GM19467 (cell line): ENCODE results near the gene ZBTB7C.

Experiments used
- ATAC-seq: cut with Tn5 transposase; IDR thresholded peaks from one replicate; pipeline ENCODE4 v1.9.1; 2021; ENCODE audit warnings: mild to moderate bottlenecking, moderate library complexity; ENCODE audit not compliant: unreplicated experiment

ZBTB7C gene

DNA sequence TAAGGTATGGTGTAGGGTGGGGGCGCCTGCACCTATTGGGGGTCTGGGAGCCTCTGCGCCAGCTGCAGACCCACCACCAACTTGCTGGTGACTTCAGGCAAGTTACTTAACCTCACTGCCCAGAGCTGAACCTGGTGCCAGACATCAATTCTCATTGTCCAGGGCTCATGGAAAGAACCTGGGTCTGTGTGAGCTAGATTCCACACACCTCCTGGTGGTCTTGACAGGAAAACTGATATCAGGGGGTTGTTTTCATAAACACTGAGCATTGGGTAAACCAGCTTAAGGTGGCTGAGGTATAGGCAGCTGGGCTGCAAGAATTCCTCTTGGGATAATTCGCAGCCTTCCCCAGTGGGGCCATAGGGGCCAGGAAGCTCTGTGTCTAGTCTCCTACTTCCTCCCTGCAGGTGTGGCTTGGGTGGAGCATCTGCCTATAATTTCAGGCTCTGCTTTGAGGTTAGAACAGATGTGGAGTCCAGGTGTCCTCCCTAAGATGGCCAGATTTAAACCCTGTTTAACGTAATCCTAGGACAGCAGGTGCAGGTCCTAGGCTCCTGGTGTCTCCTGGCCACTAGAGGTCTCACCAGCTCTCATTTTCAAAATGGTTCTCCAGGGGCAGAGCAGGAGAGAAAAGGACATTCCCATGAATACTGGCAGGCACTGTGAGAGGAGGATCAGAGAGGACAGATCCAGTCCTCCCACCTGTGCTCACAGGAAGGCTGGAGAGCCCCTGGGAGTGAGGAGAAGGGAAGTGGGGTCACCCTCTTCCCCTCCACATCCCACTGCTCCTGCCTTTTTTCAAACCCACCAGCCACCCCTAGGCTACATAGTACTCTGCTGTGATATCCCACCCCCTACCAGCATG lies 378.3 kb downstream of the ZBTB7C start:
- no peak for ATAC-seq

GRCh38 chr18:48029296-48029986 lies 379.7 kb downstream of the ZBTB7C start:
- no peak for ATAC-seq

- ATAC-seq, result no peak
Observed at GRCh38 chr18:48028696-48029095, 380.5 kb downstream of the ZBTB7C start.

DNA sequence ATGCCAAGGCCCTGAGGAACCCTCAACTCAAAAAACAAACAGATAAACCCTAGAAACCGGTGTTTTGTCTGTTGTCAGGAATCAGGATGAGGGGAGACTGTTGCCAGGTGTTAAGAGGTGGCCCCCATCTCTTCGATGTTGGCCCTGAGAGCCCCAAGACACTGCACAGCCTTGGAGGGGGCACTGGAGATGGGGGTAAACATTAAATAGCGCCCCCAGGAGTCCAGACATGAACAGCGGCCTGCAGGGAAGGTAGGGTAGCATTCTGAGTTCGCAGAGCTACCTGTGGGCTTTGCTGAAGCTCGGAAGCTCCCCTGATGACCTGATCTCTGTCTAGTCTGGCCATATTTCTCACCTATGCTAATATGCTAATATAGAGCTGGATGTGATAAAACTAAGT lies 381.1 kb downstream of the ZBTB7C start:
- ATAC-seq, result no peak

DNA sequence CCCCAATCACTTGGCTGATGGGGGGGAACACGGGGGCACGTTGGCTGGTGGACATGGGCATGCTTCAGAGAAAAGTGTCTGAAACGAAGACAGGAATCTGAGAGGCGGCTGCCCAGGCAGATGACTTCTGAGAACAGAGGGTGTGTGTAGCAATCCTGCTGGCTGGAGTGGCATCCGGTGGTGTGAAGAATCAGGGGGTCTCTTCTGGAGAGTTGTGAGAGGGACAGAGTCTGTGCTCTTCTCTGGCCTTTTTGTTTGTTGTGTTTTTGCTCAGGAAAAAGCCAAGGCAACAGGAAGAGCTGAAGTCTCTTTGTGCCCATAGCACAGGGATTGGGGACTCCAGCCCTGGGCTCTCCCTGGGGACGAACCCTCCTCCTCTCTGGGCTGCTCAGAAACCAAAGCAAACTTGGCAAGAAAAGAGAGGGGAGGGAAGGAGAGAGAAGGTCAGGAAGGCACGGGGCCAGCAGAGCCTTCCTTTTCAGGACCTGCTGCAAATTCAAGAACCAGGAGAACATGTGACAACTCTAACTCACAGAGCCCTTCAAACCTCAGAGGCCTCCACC lies 381.7 kb downstream of the ZBTB7C start:
- no peak for ATAC-seq

DNA sequence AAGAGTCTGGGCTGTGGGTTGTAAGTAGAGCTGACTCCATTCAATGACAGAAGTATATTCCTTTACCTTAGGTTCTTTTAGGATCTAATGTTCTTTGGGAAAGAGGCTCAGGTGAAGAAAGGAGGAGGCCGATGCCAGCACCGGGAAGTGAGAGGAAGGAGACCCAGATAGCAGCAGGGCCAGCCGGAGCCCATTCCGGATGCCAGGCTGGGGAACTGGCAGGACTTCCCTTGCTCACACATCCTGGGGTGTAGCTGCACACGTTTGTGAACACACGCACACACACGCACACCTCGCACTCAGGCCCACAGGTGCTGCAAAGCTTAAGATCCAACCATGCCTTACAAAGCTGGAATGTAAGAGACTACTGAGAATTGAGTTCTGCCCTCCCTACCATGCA lies 383.0 kb downstream of the ZBTB7C start:
- ATAC-seq, result no peak

DNA sequence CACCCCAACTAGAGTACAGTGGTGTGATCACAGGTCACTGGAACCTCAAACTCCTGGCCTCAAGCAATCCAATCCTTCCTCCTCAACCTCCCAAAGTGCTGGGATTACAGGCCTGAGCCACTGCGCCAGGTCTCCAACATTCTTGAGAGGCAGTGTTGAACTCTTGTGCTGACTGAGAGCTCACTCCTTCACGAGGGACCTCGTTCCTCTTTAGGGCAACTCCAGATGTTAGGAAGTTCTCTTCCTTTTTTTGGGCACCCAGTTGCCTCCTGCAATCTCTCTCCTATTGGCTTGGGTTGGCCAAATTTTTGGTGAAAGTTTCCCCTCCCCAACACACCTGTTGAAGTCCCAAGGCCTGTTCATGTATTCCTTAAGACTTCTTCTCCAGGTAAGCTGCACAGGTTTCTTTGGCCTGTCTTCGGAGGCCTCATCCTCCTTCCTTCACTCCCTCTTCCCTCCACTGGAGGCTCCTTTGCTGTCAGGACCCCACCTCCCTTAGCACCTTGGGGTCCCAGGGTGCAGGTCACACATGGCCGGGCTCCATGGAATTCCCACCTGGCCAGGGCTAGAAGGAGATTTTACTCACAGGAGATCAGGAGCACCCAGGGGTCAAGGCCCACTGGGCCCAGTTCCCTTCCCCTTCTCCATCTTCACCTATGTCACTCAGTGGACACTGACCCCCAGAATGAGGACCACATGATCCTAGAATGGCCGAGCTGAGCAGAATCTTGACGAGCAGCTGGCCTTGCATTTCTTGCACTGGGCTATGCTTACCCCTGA lies 384.1 kb downstream of the ZBTB7C start:
- ATAC-seq, result no peak

DNA sequence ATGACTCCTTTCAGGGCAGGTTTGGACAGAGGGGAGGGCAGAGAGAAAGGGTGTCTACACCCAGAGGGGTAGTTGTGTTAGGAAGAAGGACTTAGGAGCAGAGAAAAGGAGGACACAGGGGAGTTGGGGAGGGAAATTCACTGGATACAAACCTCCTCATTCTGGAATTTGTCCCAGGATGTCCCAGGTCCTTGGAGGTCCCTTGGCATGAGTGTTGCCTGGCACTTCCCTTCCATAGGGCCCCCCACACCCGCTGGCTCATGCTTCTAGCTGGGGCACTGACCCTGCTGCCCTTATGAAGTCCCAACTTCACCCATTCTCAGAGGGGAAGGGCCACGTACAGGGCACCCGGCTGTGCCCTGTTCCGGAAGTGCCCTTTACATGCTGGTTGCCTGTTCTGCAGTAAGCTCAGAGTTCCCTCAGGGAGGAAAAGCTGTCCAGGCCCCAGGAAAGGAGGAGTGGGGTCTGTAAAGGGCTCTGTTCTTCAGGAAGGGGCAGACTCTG lies 385.1 kb downstream of the ZBTB7C start:
- no peak for ATAC-seq

- no peak for ATAC-seq
Observed at GRCh38 chr18:48023334-48024008, 385.7 kb downstream of the ZBTB7C start.

DNA sequence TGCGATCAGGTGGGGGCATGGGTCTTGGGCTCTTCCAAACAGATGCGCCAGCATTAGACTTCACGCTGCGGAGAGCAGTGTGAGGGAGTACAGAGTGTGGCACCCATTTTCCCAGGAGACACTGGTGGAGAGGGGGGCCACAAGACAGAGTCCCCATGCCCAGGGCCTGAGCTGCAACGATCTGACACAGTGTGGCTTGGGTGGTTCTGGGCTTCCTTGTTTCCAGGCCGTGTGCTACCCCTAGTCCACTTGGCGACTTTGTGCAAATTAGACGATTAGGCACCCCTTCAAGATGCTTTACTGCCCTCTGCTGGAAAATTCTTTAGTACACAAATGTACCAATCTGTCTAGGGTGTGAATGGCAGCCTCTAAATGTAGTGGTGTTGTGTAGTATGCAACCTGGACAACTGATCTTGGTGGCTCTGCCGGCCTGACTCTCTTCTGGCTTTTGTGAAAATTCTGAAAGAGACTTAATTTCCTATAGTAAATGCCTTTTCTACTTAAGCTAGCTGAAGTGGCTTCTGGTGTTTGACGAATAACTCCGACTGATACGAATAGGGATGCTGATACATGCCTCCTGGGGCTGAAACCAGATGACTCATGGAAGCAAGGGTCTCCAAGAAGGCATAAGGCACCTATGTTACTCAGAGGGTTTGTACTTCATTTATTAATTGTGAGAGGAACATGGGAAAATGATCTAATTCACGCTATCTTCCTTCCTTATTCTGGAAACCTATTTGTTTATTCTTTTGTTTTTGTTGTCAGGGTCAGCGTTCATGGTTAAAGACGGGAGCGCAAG lies 386.5 kb downstream of the ZBTB7C start:
- ATAC-seq, result no peak

GRCh38 chr18:48022021-48022420 lies 387.2 kb downstream of the ZBTB7C start:
- no peak for ATAC-seq

- no peak for ATAC-seq
Observed at GRCh38 chr18:48021273-48021914, 387.8 kb downstream of the ZBTB7C start.

GRCh38 chr18:48020337-48021250 lies 388.6 kb downstream of the ZBTB7C start:
- ATAC-seq, result no peak

GRCh38 chr18:48019557-48020325 lies 389.4 kb downstream of the ZBTB7C start:
- ATAC-seq, result no peak

- ATAC-seq, result no peak
Observed at GRCh38 chr18:48018851-48019250, 390.3 kb downstream of the ZBTB7C start.

DNA sequence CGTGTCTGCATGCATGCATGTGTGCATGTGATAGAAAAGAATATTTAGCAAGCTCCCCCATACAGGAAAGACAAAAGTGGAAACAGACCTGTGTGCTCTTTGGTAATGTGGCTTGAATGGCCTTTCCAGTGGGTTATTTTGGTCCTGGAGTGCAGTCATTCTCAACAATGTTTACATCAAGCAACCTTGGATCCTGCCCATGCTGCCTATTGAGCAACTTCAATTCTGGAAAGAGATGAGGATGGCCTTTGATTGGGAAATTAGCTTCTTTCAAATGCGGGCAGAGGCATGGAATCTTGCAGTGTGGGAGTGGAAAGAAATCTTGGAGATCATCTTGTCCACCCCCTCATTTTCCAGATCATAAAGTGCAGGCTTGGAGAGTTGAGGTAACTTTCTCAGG lies 391.5 kb downstream of the ZBTB7C start:
- no peak for ATAC-seq

DNA sequence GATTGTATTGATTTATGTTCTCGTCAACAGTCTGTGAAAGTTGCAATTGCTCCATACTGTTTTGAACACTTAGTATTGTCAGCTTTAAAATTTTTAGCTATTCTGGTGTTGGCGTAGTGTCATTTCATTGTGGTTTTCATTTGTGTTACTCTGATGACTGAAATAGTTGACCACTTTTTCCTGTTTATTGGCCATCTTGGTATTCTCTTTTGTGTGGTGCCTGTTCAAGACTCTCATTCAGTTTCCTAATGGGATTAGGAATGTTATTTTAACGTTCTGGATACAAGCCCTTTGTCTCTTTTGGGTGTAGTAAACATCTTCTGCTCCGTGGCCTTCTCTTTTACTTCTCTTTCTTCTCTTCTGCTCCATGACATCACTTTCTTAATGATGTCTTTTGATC lies 396.0 kb downstream of the ZBTB7C start:
- ATAC-seq, result no peak
